NCI-H345 treated with DMSO at 0.1 percent for 48 hours (cell line): ENCODE measurements around the gene CPA2.
A peak's percentile ranks its signal among the peaks of the same experiment; 100 is the strongest.

Experiments
- DNase-seq: peaks from one replicate; lab custom pipeline; 2025; ENCODE audit not compliant: unreplicated experiment; lab: John Stamatoyannopoulos, UW

CPA2 gene

GRCh38 chr7:130278860-130279259 lies 12.2 kb downstream of the CPA2 start:
- DNase-seq: no peak

DNA sequence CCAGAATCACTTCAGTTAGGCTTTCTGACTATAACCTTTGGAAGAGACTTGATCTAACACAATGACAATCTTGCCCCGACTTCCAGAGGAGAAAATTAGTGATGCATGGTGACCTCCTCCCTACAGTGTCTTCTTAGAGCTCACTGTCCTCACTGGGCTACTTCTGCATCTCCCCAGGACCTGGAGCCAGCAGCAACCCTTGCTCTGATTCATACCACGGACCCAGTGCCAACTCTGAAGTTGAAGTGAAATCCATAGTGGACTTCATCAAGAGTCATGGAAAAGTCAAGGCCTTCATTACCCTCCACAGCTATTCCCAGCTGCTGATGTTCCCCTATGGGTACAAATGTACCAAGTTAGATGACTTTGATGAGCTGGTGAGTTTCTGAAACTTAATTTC lies 12.6 kb downstream of the CPA2 start:
- DNase-seq: no peak

DNA sequence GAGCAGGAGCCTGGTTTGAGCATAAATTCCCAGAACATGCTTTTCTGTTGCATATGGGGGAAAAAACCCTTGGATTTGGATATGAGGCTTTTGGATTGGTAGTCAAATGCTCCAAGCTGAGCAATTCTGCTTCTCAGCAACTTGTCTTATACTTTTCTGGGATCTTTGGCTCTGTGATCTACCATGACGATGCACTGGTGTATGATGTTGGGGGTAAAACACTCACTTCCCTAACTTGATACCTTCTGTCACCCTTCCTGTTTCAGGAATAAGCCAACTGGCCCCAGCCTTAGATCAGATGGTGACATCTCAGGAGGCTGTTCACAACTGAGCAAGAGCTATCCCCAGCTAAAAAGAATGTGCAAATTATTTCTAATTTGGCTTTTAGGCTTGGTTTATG lies 13.2 kb downstream of the CPA2 start:
- DNase-seq: no peak

DNA sequence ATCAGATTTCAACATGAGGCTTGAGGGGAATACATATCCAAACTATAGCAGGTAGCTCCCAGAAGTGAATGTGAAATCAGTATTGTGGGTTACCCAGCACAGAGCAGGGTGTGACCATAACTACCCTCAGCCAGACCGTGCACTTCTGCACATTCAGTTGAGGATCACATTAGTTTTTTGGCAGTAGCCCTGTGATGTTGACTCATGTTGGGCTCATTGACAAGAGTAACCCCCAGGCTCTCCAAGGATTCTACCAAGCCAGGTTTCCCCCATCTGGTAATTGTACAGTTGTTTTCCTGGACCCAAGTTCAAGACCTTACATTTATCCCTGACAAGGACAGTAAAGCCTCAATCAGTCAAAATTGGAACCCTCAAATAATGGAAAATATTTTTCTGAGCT lies 14.6 kb downstream of the CPA2 start:
- no peak for DNase-seq

DNA sequence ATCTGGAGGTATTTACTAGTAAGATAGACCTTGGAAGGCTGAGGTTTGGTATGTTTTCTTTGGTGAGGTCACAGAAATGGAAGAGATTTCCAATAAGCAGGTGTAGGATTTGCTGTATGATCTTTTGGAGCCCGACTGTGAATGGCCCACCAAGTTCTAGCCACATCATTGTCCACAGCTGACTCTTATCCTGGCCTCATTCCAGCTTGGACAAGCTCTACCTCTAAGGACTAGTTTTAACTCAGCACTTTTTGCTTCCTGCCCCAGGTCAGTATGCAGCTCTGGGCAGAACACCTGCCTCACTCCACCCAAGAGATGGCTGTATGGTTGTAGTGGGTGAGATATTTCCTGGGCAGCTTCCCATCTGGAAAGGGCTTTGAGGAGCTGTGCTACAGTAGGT lies 20.2 kb downstream of the CPA2 start:
- no peak for DNase-seq

GRCh38 chr7:130288168-130288567 lies 21.5 kb downstream of the CPA2 start:
- no peak for DNase-seq

DNA sequence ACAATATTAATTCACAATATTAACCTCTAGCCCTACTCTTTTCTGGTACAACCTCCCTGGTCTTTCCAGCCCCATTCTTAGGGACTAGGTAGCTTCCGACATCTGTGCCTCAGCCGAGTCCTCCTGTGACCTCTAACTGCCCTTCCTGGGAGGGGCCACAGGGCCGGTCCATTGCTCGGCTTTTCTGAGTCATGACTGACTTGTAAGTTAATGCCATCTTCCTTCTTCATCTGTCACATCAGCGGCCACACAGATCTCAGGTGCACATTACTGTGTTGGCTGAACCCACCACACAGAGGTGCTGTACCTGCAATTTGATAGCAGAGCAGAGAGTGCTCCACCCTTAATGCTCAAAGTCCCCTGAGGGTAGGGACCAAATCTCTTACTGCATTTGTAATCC lies 22.2 kb downstream of the CPA2 start:
- DNase-seq: no peak

GRCh38 chr7:130289478-130289877 lies 22.8 kb downstream of the CPA2 start:
- DNase-seq: no peak

DNA sequence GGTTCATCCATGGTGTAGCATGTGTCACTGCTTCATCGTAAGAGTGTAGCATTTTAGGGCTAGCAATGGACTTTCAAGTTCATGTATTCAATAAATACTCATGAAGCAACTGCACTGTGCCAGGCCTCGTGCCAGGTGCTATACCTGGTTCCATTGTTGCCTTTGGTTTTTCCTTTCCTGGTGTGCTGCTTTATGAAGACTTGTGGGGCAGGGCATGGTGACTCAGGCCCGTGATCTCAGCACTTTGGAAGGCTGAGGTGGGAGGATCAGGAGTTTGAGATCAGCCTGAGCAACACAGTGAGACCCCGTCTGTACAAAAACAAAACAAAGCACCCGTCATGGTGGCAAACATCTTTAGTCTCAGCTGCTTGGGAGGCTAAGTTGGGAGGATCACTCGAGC lies 24.1 kb downstream of the CPA2 start:
- DNase-seq: no peak

GRCh38 chr7:130292682-130293257 lies 26.1 kb downstream of the CPA2 start, which contains the start of gene CPA4:
Gene CPA4, plus strand, starts transcription at chr7:130293161. Its CDS starts 20 bp downstream, at chr7:130293181.
- DNase-seq: no peak

DNA sequence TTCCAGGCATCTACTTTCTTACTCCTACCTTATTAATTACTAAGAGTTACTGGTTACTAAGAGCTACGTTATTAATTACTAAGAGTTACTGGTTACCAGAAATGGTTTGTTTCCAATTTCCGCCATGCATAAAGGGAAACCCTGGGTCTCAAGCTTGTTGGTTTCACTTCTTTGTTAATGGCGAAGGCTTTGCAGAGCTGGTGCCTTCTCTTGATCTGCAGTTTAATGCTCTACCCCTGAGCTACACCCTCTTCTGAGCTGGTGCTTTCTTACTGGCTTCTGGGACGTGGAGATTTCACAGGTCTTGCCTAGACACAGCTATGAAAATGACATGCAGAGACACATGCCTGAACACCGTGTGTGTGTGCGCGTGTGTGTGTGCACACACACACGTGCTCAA lies 26.9 kb downstream of the CPA2 start:
- DNase-seq: no peak

- DNase-seq: no peak
Observed at GRCh38 chr7:130294314-130294713, 27.7 kb downstream of the CPA2 start.

DNA sequence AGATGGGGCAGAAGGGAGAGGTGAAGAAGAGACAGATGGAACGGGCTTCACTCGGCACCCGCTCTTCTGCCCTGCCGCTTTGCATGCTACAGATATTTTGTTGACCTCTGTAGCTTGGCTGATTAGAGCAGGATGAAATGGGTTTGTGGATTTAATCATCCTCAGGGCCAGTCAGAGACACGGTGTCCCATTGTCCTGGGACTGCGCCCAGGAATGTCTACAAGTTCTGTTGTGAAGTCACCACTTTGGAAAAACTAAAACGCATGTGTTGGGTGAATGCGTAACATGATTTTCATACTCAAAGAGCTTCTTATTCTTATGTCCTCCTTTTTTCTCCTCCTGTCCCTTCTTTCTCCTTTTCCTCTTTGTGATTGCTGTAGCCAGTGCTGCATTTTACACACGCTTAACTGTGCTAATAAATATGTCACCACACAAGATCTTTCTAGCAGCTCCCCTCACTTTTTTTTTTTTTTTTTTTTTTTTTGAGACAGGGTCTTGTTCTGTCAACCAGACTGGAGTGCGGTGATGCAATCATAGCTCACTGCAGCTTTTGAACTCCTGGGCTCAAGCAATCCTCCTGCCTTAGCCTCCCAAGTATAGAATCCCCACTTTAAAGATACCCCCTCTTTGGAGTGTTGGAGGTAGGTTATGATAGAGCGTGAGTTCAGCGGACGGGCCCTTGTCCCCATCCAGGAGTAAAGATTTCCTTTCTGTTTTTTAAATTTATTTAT lies 29.7 kb downstream of the CPA2 start:
- no peak for DNase-seq

GRCh38 chr7:130297628-130298543 lies 31.2 kb downstream of the CPA2 start:
- peak; percentile 90 for DNase-seq

DNA sequence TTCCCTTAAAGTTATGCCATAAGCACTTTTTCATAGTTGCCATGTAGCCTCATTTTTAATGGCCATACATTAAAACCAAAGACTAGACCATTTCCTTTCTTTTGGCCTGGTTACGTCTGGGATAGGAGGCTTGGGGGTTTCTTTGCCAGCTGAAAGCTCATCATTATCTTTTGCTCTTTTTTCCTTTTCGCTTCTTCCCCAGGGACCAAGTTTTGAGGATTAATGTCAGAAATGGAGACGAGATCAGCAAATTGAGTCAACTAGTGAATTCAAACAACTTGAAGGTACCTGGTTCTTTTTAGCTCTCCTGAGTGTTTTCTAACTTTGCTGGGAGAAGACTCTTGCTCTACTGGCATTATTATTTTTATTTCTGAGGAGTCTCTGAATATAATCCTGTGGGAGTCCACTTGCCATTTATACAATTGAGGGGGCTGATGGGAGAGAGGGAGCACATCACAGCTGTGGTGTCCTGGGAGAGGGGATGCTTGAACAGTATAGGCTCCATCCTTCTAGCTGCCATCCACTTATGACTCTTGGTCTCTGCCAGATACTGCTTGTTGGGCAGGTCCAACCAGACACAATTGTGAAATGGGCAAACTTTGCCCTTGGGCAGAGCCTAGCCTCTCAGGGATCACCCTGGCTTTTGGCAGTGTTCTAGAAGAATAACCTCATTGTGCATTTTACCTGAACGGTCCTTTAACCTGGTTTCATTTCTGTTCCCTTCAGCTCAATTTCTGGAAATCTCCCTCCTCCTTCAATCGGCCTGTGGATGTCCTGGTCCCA lies 32.1 kb downstream of the CPA2 start:
- DNase-seq: no peak

DNA sequence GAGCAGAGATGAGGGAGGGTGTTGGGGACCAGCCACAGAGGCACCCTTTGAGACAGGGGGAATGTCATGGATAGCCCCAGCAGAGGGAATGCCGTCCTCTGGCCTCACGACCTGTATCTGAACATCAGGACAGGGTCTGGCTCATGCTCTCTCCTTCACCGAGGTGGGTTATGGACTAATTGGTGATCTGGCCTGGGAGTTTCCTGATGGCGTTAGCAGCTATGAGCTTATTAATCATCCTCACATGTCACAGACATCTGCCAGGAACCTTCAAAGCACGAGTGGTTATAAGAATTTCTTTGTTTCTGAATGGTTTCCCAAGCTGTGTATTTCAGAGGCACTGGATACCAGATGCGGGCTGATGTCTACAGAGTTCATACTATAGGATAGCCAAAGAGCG lies 33.2 kb downstream of the CPA2 start:
- no peak for DNase-seq

- no peak for DNase-seq
Observed at GRCh38 chr7:130301501-130302020, 34.9 kb downstream of the CPA2 start.

- no peak for DNase-seq
Observed at GRCh38 chr7:130302649-130303048, 36.0 kb downstream of the CPA2 start.

- no peak for DNase-seq
Observed at GRCh38 chr7:130303127-130303526, 36.5 kb downstream of the CPA2 start.

- no peak for DNase-seq
Observed at GRCh38 chr7:130303551-130303950, 36.9 kb downstream of the CPA2 start.

- no peak for DNase-seq
Observed at GRCh38 chr7:130303982-130304381, 37.3 kb downstream of the CPA2 start.
